ENCODE results near the gene ADAM15. TPM values are rescaled to one million over a fixed set of nuclear protein-coding genes. Genes with fewer than 3 reads are reported as not detected.

Gene ADAM15
- total RNA-seq, 4 donors from 2014 or later = 30.3 to 42.8 (median 36.9) TPM

DNA sequence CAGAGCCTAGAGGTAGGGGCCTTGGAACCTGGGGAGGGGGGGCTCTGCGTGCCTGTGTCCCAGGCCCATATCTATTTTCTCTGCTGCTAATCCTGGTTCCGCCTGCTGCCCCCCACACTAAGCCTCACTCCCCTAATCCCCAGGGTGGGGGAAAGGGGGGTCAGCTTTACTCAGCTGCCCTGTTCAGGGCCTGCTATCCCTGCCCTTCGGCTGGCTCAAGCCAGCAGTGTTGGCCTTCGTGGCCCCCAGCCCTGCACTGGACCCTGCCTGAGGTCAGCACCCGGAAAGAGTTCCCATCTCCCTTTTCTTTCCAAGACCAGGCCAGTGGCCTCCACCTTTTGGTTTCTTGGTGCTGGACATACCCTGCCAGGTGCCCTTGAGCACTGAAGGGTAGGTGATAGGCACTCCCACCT lies 40.1 kb upstream of the ADAM15 start:
- ATAC-seq (no peak), DNase-seq (no peak)
- no peaks in the 10 kb centered on the region for H3K27me3 ChIP-seq
- peaks cover 54 to 65% of the 10 kb centered on the region in 2 donors for H3K4me1 ChIP-seq
- H3K4me3 ChIP-seq = peak overlapping the region in 1 of 4 donors; percentile 63
- TF ChIP-seq POLR2A (IDR thresholded peaks at IDR 0.05) = no peak
- TF ChIP-seq, protein P1, sequence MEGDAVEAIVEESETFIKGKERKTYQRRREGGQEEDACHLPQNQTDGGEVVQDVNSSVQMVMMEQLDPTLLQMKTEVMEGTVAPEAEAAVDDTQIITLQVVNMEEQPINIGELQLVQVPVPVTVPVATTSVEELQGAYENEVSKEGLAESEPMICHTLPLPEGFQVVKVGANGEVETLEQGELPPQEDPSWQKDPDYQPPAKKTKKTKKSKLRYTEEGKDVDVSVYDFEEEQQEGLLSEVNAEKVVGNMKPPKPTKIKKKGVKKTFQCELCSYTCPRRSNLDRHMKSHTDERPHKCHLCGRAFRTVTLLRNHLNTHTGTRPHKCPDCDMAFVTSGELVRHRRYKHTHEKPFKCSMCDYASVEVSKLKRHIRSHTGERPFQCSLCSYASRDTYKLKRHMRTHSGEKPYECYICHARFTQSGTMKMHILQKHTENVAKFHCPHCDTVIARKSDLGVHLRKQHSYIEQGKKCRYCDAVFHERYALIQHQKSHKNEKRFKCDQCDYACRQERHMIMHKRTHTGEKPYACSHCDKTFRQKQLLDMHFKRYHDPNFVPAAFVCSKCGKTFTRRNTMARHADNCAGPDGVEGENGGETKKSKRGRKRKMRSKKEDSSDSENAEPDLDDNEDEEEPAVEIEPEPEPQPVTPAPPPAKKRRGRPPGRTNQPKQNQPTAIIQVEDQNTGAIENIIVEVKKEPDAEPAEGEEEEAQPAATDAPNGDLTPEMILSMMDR (IDR thresholded peaks at IDR 0.05 in 4 of 5, conservative IDR thresholded peaks at IDR 0.05 in 1 of 5) = no peak
- intact Hi-C loops (cut with DNase I; ENCODE audit: low total_unique reads) (no loop called here), in situ Hi-C loops (cut with MboI; ENCODE audit: low sequenced_read_pairs in 4 of 4) (loop anchor here in 2 of 4 donors (10.0 kb wide), 1 partner anchor 46 kb away; the partner anchor contains the start of gene PYGO2 (in 2 of the 2))
- H3K9me3 ChIP-seq = no peaks in the 10 kb centered on the region
- H3K36me3 ChIP-seq = peaks cover 0 to 13% of the 10 kb centered on the region in 2 donors
- H3K27ac ChIP-seq = peak overlapping the region; percentile 95 to 99 (median 98)

DNA sequence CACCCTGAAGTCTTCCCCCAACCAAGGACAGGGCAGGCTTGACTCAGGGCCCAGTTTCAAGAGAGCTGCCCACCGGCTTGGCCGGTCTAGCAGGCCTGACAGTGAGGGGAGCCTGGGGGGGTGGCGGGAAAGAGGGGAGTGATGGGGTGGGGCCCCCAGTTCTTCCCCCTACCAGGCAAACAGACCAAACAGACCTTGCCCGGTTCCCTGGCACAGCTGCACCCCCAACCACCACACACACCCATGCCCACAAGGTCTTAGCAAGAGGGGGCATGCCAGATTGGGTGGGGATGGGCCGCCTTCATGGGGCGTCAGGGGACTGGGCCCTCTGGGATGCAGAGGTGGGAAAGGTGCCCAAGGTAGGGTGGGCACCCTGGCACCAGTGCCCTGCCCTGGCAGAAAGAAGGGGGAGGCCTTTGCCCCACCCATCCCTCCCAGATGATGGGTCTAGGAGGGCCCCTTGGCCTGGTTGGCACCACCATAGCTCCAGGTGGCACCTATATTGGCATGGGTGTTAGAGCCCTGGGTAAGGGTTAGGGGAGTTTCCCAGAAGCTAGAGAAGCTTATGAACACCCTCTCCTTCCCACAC lies 39.6 kb upstream of the ADAM15 start:
- ATAC-seq = no peak
- Histone ChIP-seq H3K36me3 (peaks cover 0 to 13% of the 10 kb centered on the region in 2 donors), H3K4me1 (peaks cover 50 to 62% of the 10 kb centered on the region in 2 donors), H3K4me3 (no peak overlapping the region), H3K27me3 (no peaks in the 10 kb centered on the region), H3K27ac (peak overlapping the region; percentile 95 to 99 (median 98)), H3K9me3 (no peaks in the 10 kb centered on the region)
- DNase-seq = no peak
- in situ Hi-C loops (cut with MboI; ENCODE audit: low sequenced_read_pairs in 4 of 4) (loop anchor here in 2 of 4 donors (10.0 kb wide), 1 partner anchor 47 kb away; the partner anchor contains the start of gene PYGO2 (in 2 of the 2)), intact Hi-C loops (cut with DNase I; ENCODE audit: low total_unique reads) (no loop called here)
- TF ChIP-seq, protein P1 (IDR thresholded peaks at IDR 0.05 in 4 of 5, conservative IDR thresholded peaks at IDR 0.05 in 1 of 5) = no peak
- TF ChIP-seq POLR2A (IDR thresholded peaks at IDR 0.05) = no peak

DNA sequence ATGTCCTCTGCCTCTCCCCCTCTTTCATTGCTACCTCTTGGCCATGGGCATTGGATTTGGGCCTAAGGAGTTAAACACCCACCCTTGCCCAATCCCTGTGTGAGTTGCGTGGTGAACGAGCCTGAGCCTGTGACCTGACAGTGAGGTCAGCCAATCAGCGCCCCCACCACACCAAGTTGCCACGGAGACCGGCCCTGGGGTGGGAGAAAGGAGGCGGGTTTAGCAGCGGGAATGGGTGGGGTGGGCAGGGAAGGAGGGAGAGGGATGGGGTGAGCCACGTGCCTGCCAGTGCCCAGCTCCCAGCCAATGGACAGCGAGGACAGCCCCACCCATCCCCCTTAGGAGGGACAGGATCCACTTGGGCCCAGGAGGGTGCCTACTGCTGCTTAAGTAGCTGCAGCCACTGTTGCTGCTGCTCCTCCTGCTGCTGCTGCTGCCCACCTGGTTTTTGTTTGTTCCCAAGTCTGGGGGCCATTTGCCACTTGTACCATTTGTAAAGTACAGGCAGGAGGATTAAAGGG lies 39.0 kb upstream of the ADAM15 start:
- Histone ChIP-seq H3K36me3 (peaks cover 0 to 13% of the 10 kb centered on the region in 2 donors), H3K9me3 (no peaks in the 10 kb centered on the region), H3K4me3 (no peak overlapping the region), H3K27me3 (no peaks in the 10 kb centered on the region), H3K27ac (peak overlapping the region; percentile 95 to 99 (median 98)), H3K4me1 (peaks cover 50 to 62% of the 10 kb centered on the region in 2 donors)
- intact Hi-C loops (cut with DNase I; ENCODE audit: low total_unique reads) (no loop called here), in situ Hi-C loops (cut with MboI; ENCODE audit: low sequenced_read_pairs in 4 of 4) (loop anchor here in 2 of 4 donors (10.0 kb wide), 1 partner anchor 47 kb away; the partner anchor contains the start of gene PYGO2 (in 2 of the 2))
- ATAC-seq (no peak), DNase-seq (peak; percentile 53 to 74)
- TF ChIP-seq POLR2A (IDR thresholded peaks at IDR 0.05) = no peak

DNA sequence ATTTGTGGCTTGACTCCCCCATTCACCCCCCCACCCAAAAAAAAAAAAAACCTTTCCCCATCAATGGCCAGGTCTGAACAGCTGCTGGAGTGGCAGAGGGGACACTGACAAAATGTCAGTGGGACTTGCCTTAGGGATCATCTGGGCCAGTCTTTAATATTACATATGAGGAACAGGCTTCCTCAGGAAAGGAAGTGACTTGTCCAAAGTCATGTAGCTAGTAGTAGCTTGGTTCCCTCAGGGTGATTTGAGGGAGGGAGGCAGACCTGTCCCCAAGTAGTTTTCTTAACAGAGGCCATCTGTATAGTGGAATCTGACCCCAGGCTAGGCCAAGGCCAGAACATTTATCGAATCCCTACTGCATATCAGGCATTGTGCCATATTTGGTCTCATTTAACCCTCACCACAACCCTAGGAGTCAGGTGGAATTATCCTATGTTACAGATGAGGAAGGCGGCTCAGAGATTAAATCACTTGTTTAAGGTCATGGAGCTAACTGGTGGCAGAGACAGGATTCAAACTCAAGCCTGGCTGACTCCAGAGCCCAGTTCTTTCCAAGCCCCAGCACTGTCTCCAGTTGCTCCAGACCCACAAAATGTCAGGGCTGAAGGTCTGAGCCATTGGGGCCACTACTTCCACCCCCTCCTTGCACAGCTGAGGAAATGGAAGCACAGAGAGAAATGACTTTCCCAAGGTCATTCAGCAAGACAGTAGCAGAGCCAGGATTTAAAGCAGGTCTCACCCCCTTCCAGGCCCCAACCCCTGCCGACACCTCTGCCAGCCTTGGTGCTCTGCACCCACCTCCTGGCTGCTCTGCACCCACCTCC lies 38.1 kb upstream of the ADAM15 start:
- peaks cover 0 to 13% of the 10 kb centered on the region in 2 donors for H3K36me3 ChIP-seq
- H3K27ac ChIP-seq = peak overlapping the region in 3 of 4 donors; percentile 95 to 99 (median 97)
- in situ Hi-C loops (cut with MboI; ENCODE audit: low sequenced_read_pairs in 4 of 4) = loop anchor here in 2 of 4 donors (10.0 kb wide), 1 partner anchor 48 kb away; the partner anchor contains the start of gene PYGO2 (in 2 of the 2)
- TF ChIP-seq, protein P1 (IDR thresholded peaks at IDR 0.05 in 4 of 5, conservative IDR thresholded peaks at IDR 0.05 in 1 of 5) = no peak
- no peak for TF ChIP-seq POLR2A (IDR thresholded peaks at IDR 0.05)
- peaks cover 47 to 60% of the 10 kb centered on the region in 2 donors for H3K4me1 ChIP-seq
- ATAC-seq (no peak), DNase-seq (no peak)
- intact Hi-C loops (cut with DNase I; ENCODE audit: low total_unique reads) = no loop called here
- H3K9me3 ChIP-seq = no peaks in the 10 kb centered on the region
- no peak overlapping the region for H3K4me3 ChIP-seq
- H3K27me3 ChIP-seq = no peaks in the 10 kb centered on the region
